ENCODE results near the gene CEP295NL.
A peak's percentile ranks its signal among the peaks of the same experiment; 100 is the strongest.
"Not testable (repeated sequence)": the region's sequence is repeated elsewhere in the genome, so short reads cannot be mapped to it uniquely, and the experiment has no call there.

Gene CEP295NL

DNA sequence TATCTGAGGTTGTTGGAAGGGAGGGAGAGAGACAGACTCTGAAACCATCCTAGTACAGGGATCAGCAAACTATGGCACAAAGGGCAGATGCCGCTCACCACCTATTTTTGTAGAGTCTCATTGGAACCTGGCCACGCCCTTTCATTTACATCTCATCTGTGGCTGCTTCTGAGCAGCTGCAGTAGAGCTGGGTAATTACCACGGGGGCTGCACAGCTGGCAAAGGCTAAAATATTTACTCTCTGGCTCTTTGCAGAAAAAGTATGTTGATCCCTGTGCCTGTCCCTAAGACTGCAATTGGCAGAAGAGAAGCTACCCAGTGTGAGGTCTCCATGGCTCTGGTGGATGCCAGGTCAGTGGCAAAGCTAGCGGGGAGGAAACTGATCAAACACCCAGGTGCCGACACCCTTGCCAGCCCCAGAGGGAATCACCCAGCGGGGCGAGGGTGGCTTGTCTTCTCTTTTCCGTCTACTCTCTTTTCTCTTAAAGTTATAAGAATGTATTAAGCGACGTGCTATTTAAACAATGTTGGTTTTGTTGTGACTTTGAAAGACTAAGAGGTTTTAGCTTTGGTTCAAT lies 14.0 kb downstream of the CEP295NL start:
- DNase-seq (ENCODE audit: low read depth) = no peak

DNA sequence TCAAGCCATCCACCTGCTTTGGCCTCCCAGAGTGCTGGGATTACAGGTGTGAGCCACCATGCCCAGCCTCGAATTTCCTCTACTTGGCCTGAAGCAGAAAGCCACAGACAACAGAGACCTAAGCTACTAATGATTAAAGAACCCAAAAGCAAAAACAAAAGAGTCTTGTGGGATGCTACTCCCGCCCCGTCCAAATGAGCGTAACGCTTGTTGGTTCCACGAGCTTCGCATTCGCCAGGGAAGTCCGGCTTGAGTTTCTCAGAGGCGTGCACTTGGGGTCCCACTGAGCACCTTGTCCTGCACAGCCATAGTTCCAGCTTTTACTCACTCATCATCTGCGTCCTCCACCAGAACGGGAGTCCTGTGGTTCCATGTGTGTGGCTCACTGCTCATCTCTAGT lies 16.0 kb downstream of the CEP295NL start:
- no peak for DNase-seq (ENCODE audit: low read depth)

GRCh38 chr17:78885956-78886355 lies 17.0 kb downstream of the CEP295NL start:
- no peak for DNase-seq (ENCODE audit: low read depth)

- DNase-seq (ENCODE audit: low read depth) = no peak
Measured at GRCh38 chr17:78884876-78885667, 17.9 kb downstream of the CEP295NL start.

- DNase-seq (ENCODE audit: low read depth) = no peak
Measured at GRCh38 chr17:78884148-78884825, 18.7 kb downstream of the CEP295NL start.

DNA sequence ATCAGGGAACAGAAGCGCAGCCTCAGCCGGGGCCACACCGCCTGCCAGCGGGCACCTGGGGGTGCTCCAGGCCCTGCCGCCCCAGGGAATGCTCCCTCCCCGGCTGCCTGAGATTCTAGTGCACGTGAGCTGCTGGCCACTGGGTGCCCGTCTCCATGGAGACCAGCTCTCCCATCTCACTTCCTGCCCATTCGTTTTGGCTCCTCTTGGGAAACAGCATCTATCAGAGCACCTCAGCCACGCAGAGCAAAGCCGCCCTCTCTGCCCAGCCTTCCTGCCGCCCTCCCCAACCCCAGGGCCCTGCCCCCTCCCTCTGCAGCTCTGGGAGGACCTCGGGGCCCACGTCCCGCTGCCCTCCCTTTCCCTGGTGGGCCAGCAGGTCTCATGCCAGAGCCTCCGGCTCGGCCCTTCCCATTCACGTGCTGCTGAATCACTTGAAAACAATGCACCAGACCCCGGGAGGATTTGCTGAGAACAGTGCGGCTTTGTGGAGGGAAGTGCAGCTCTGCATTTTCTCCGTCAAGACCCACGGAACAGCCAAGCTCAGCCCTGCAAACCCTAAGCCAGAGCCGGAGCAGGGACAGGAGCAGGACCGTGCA lies 19.4 kb downstream of the CEP295NL start:
- peak; percentile 93 for DNase-seq (ENCODE audit: low read depth)

- DNase-seq (ENCODE audit: low read depth) = peak; percentile 74
Measured at GRCh38 chr17:78883089-78883532, 19.9 kb downstream of the CEP295NL start.

- DNase-seq (ENCODE audit: low read depth) = no peak
Measured at GRCh38 chr17:78882540-78883088, 20.4 kb downstream of the CEP295NL start.

DNA sequence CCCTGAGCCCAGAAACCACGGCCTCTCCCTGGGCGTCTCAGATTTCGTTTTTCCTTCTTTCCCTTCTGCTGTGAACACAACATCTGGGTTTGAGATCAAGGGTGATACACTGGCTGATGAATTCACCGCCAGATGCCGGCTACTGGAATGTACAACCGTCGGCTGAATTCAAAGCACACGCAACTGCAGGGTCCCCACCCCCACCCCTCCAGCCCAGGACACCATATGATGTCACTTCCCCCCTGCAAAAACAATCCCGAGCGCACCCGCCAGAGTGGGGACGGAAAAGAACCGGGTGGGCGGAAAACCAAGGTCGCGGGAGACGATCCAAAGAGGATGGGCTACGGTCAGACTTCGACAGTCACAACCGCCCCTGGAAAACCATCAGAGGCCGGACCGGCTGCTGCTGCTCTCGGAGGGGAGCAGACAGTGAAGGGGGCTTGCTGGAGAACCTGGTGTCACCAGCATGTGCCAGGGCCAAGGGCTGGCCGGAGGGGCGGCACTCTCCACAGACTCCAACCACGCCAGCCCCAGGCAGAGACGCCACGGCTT lies 23.3 kb downstream of the CEP295NL start:
- DNase-seq (ENCODE audit: low read depth) = peak; percentile 94

DNA sequence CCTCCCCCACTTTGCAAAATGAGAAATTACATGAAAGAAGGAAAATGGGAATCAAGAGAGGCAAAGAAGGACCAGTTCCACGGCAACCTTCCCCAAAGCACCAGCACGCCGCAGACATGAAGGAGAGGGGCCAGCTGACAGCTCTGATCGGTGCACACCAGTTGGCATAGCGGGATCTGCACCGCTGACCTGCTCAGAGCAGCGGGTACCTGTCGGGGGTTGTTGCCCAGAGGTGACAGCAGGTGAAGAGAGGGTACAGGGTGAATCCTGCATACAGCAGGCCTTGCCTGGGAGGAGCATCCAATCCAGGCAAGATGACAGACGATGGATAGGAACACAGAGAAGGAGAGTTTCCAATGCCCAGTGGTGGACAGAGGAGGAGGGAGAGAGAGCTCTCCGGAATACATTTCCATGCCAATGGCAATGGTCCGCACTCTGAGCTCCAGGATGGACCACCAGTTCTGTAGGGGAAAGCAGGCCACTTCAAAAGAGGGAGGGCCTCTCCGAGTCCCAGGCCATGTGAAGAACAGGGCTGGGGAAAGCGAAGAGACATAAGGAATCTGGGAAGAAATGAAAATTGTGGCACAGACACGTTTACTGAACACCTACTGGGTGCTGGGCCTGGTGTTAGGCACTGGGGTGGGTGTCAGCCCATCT lies 24.0 kb downstream of the CEP295NL start:
- no peak for DNase-seq (ENCODE audit: low read depth)

DNA sequence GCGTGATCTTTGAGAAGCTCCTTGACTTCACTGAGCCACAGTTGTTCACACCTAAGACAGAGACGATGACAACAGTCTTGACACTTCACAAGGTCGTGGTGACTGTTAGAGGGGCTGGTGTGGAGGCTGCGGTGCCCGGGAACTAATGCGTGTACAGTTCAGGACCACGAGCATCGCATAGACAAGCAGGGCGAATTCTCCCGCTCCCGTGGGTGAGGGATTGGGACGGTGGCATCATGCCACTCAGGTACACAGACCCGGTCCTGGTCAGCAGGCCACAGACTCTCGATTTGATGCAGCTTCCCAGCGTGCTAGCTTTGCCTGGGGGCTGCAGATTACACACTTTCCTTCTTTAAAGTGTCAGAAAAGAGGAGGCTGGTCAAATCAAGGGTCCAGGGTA lies 24.7 kb downstream of the CEP295NL start:
- DNase-seq (ENCODE audit: low read depth) = no peak

DNA sequence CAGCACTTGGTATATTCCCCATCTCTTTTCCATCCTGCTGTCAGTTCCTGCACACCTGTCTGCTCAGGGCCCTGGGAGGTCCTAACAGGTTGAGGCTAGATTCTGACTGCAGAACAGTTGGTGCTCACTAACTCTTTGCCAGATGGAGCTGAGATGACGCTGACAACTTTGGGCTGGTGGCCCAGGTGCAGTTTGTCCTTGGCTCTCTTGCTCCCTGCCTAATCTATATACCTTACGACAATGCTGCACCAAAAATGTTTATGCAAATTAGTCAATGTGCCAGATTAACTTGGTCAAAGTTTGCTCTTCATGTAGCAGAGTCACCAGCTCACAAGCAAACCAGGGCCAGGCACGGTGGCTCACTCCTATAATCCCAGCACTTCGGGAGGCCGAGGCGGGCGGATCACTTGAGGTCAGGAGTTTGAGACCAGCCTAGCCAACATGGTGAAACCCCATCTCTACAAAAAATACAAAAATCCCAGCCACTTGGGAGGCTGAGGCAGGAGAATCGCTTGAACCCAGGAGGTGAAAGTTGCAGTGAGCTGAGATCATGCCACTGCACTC lies 26.0 kb downstream of the CEP295NL start:
- DNase-seq (ENCODE audit: low read depth) = not testable (repeated sequence)

DNA sequence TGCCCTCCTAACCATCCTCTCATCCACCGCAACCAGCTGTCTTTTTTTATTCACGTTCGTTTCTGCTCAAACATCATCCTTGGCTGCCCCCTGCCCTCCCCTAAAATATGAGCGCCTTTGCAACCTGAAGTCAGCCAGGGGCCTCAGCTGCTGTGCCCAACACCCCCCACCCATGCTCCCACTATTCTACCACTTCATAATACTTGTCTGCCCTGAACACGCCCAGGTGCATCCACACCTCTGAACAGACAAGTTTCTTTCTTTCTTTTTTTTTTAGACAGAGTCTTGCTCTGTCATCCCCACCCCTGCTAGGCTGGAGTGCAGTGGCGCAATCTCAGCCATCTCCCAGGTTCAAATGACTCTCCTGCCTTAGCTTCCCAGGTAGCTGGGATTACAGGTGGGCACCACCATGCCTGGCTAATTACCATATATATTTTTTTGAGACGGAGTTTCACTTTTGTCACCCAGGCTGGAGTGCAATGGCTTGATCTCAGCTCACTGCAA lies 26.9 kb downstream of the CEP295NL start:
- DNase-seq (ENCODE audit: low read depth) = no peak

- DNase-seq (ENCODE audit: low read depth) = peak; percentile 40
Measured at GRCh38 chr17:78875363-78876093, 27.5 kb downstream of the CEP295NL start.

DNA sequence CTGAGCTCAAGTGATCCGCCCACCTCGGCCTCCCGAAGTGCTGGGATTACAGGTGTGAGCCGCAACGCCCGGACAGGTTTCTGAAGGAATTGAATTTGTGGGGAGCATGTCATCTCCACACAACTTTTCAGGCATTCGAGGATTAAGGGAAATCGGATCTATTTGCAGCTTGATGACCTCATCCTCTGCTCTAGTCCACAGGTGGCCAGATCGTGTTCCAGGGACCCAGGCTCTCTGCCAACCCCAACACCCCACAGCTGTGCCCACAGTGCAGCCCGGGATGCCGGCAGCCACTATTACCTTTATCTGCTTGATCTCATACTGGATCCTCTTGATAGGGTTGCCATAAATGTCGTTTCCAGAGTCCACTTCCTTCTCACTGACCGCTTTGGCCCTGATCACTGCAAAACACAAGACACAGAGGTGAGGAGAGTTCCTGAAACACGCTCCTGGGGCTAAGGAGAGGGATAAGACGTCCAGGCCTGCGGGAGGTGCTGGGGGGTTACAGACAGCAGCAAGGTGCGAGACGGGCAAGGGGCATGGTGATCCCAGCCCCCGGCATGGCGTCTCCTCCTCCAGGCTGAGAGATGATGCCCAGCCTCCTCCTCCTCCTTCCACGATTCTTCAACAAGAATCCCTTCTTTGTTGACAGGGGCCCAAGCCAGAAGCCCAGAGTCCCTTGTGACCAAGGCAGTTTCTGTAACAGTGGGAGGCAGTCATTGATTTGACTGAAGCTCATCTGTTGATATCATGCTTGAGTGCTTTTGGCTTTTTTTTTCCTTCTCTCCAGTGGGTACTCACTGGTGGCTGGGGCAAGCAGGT lies 29.3 kb downstream of the CEP295NL start:
- DNase-seq (ENCODE audit: low read depth) = peak; percentile 65

DNA sequence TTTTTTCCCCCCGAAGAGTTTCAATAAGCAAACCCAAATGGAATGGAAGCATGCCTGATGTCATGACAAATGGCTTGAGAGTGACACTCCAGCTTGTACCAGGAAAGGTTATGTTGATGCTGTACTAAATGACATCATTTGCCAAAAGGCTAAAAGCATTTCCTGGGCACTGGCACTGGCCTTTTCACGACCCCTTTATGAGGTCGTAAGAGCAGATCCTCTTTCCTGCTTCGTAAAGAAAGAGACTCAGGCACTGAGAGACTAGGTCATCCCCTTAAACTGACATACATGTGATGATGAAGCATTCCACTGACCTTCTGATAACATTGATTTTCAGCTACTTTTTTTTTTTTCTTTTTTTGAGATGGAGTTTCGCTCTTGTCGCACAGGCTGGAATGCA lies 30.5 kb downstream of the CEP295NL start:
- no peak for DNase-seq (ENCODE audit: low read depth)

GRCh38 chr17:78870621-78871020 lies 32.4 kb downstream of the CEP295NL start:
- no peak for DNase-seq (ENCODE audit: low read depth)

- DNase-seq (ENCODE audit: low read depth) = peak; percentile 82
Measured at GRCh38 chr17:78868391-78868790, 34.6 kb downstream of the CEP295NL start.

GRCh38 chr17:78867046-78867445 lies 36.0 kb downstream of the CEP295NL start:
- not testable (repeated sequence) for DNase-seq (ENCODE audit: low read depth)

Data from iris pigment epithelial cell (primary cell).